GM20431 (cell line): Measurements from ENCODE around the gene GPR141.

ENCODE experiments used
- in situ Hi-C: fragments of 300-500 bp; cut with MseI, MboI; formaldehyde crosslinking; loops from one replicate; pipeline ENCODE4 v1.15.0; 2020; ENCODE audit warnings: low sequenced_read_pairs; ENCODE audit not compliant: unreplicated experiment

Gene GPR141, protein sequence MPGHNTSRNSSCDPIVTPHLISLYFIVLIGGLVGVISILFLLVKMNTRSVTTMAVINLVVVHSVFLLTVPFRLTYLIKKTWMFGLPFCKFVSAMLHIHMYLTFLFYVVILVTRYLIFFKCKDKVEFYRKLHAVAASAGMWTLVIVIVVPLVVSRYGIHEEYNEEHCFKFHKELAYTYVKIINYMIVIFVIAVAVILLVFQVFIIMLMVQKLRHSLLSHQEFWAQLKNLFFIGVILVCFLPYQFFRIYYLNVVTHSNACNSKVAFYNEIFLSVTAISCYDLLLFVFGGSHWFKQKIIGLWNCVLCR

DNA sequence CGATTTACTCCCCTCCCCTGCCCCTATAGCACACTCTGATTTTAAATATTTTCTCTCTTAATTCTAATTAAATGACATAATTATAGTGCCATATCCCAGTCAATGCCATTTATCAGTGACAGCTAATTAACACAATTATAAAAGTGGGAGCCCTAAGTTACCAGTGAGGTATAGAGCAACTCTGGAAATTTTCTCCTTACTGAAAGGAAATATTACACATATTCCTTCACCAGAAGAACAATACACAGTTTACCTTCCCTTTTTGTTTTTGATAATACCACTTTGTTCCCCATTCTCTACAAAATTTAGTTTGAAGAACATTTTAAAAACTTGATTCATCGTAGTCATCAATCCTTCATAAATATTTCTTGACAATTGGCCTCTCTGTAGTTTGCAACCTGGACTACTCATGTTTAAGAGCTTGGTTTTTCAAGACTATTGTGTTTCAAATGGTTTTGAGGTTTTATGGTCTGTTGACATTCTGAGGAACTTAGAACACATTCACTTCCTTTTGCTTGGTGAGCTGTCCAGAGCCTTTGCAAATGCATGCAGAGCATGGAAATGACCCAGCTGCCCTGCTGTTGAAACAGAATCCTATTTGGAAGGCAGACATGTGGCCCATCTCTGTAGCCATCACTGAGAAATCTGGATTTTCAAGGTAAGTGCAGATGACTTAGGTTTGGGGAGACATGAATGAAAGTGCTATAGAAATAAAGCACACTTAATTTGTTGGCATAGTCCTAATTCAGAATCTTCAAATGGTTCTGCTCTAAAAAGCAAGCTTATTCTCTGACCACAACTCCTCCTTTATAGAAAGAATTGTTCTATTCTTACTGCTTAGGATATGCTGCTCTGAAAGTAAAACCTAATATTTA is at the start of gene GPR141:
Gene GPR141, plus strand, starts transcription at position 521 of the 875 bp plus-strand sequence. CDS start 56,628 bp downstream, outside the sequence.
- in situ Hi-C loops: no loop called here

DNA sequence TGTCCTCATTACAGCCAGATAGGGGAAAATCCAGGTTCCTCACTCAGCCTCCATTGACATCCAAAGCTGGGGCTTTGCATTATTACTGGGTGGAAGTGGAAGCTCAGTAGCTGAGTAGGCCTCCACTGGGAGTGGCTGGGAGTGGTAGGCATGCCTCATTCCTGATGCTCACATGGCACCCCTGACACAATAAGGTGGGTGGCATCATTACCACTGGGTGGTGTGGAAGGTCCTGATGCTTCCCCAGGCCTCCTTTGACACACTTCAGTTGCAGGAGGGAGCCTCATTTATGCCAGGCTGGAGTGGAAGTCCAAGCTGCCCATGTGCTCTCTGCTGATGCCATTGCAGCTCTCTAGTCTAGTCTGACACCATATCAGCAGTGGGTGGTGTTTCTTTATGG is 48.2 kb upstream of the GPR141 start:
- in situ Hi-C loops: loop anchor here (25.0 kb wide), 1 partner anchor 202 kb away; the partner anchor contains the start of gene NME8

DNA sequence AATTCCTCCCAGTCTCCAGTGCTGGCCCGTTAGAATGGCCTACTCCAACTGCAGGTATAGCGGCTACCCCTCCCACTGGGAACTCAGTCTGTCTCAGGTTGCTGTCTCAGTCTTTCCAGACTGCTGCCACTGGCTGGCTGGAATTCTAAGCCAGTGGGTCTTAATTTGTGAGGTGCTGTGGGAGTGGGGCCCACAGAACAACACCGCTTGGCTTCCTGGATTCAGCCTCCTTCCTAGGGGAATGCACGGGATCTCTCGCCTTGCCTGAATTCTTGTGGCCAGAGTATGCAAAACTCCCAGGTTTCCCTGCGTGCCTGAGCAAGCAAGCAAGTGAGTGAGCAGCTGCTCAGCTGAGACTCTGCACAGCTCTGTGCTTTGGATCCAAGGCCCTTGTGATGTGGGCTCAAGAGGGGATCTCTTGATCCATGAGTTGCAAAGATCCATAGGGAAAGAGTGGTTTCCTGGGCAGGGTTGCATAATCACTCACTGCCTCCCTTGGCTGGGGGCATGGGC is 41.5 kb upstream of the GPR141 start:
- in situ Hi-C loops: loop anchor here (25.0 kb wide), 1 partner anchor 195 kb away; the partner anchor contains the start of gene NME8

DNA sequence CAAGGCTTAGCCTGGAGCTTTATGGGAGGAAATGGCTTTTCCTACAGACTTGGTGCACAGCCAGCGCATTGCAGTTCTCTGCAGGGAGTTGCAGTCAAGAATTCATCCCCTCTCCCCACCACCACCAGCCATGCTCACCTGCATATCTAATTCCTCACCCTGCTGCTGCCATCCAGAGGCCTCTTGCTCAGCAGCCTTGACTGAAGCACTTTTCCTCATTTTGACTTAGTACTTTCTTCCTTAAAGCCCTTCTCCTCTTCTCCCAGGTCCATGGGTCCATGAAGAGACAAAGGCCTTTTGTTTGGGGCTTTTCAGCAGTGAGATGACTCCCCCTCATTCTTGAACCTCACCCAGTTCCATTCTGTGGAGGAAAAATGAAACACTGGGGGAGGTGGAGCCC is 39.7 kb upstream of the GPR141 start:
- in situ Hi-C loops: loop anchor here (25.0 kb wide), 1 partner anchor 193 kb away; the partner anchor contains the start of gene NME8

DNA sequence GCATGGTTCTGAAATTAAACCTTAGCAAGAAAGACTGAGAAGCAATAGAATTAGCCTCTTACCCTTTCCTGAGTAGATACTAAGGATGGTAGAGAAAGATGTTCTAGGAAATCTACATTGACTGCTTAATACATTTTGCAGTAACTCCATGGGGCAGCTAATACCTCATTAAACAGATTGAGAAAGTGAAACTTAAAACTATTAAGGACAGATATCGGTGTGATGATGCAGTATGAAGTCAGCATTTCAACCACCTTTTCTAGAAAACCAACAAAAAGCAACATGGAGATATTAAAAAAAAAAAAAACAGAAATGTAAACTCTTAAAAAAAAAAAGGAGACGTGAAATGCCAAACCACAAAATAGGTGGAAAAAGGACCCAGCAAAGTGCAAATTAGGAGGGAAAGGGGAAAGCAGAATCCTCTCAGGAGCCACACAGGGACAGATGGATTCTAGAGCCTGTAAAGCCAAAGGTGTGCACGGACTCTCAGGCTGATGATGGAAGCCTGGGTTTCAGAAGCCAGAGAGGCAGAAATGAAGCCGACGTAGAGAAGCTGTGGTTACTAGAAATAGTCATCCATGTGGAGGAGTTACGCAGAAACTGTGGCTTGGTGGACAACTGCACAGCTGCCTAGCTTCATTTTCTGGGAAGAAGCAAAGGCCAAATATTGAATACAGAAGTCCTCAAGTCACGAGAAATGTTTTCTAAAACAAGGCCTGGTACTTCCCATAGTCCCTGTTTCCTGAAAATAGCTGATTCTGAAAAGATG is 38.1 kb upstream of the GPR141 start:
- in situ Hi-C loops: loop anchor here (25.0 kb wide), 1 partner anchor 192 kb away; the partner anchor contains the start of gene NME8

DNA sequence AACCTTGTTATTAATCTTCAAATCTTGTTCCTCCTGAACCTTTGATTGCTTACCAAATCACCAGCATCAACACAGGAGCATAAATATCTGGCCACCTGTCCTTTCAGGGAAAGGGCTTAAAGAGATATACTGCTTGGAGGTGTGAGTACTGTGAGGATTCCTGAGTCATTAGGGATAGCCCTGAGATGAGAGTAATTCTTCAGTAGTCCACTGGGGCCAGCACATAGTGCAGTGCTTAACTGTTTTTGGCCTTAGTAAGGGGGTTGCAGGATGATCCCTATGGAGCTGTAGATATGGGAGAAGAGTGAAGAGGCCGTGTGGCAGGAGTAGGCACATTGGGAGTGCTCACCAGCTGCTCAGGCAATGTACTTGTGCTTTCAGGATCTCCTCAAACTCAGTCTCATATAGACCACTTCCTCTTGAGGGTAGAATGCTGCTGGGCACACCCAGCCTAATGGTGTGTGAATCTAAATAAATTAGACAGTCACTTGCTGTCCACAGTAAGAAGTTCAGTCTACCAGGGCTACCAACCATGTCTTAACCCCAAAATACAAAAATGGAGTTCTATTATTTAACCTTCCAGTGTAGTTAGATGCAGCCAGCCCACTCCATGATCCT is 26.5 kb upstream of the GPR141 start:
- in situ Hi-C loops: no loop called here

DNA sequence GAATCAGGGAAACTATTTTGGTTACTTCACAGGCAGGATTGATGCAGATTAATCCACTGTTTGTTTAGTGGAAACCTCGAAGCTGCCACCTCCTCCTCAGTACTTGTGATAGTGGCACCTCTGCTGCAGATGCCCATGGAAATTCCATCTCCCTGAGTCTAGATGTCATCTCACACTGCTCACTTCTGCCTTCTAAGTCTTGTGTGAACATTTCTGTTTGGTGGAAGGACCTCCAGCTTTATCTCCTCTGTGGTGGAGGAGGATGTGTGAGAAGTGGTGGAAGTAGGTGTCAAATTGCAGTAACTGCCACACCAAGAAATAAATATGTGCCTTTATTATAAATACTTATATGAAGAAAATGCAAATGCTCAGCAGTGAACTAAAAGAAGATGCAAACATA is 25.8 kb upstream of the GPR141 start:
- in situ Hi-C loops: no loop called here

DNA sequence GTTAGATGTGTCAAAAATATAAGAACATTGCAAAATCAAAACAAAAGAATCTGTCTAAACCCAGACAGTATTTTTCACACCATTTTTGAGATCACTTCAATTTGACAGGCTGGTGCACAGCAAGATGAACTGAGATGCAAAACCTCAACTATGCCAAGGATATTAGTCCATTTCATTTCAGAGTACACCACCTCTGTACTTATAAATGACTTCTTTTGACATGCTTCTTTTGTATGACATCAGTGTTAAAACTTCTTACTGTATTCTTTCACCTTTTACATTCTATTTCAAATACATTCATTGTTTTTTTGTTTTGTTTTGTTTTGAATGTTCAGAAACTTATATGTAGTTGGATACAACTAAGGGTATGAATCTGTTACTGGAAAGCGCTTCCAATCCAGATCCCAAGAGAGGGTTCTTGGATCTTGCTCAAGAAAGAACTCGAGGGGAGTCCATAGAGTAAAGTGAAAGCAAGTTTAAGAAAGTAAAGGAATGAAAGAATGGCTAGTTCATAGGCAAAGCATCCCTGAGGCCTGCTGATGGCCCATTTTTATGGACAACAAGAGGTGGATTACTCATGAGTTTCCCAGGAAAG is 23.5 kb upstream of the GPR141 start:
- in situ Hi-C loops: no loop called here

DNA sequence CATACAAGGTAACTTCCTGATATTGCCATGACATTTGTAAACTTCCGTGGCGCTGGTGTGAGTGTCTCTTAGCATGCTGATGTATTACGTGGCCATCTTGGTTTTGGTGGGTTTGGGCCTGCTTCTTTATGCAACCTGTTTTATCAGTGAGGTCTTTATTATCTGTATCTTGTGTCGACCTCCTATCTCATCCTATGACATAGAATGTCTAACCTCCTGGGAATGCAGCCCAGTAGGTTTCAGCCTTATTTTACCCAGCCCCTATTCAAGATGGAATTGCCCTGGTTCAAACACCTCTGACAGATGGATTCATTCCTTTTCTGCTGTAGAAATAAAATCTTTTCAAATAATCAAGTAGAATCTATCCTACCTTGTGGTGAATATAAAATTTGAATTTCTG is 23.0 kb upstream of the GPR141 start:
- in situ Hi-C loops: no loop called here

DNA sequence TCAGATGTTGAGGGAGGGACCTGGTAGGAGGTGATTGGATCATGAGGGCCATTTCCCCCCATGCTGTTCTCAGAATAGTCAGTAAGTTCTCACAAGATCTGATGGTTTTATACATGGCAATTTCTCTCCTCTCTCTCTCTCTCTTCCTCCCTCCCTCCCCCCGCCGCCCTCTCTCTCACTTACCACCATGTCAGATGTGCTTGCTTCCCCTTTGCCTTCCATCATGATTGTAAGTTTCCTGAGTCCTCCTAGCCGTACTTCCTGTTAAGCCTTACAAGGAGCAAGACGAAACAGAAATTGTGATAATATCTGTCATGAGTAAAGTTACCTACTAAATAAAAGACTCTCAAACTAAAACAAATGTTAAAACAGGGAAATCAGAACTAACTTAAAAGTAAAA is 19.9 kb upstream of the GPR141 start:
- in situ Hi-C loops: no loop called here

DNA sequence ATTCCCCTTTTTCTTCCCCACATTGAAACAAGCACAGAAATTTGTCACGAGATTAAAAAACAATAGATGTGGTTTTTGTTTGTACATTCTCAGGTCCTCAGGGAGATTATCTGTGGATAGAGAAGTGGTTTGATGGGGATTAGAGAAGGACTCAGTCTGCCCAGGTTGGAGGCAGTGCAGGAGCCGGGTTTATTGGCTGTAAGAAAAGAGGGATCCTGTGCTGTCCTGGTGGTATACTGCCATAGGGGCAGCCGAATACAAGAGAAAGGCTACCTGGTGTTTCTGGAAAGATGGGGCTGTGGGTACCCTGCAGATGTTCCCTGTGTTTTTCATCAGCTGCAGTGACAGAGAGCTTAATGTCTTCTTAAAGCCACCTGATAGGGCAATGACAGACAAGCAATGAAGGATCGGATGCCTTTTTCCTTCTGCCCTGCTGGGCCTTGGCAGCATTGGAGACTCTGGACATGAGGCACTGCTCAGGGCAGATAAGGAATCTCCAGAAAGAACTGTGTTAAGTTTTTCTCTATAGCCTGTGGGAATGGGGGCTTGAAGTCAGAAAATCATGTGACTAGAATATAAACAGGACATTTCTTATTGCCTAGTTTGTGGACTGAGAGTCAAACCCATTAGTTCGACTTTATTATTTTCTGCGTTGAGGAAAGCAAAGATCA is 18.1 kb upstream of the GPR141 start:
- in situ Hi-C loops: no loop called here

DNA sequence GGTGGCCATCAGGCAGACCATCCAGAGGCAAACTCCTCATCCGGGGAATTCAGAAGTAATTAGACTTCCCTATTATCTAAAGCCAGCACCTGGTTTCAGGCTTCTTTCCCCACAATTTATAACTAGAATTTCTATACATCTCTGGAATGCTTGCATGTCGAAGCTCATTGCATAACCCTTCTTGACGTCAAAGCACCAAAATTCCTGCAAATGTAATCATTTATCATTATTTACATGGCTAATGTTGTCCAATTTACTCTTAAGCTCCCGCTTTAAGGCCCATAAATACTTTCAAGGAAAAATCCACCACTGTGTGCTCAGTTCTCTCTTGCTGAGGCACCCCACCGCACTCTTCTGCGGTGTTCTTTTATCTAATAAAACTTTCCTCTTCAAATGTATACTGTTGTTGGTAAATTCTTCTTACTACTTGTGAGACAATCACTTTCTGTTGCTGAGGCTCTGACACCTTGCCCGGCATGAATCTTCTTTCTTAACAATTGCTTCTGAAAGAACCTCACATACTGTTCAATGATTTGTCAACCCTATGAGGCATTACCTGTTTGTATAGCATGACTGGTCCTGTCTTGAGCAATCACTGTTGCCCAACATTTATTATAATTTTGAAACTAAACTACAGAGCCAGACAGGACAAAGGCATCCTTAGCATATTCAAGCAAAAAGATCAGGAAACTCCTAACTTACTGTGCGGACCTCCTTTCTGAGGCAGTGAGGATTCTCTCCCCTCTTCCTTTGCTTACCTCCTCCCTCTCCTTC is 17.4 kb upstream of the GPR141 start:
- in situ Hi-C loops: no loop called here

DNA sequence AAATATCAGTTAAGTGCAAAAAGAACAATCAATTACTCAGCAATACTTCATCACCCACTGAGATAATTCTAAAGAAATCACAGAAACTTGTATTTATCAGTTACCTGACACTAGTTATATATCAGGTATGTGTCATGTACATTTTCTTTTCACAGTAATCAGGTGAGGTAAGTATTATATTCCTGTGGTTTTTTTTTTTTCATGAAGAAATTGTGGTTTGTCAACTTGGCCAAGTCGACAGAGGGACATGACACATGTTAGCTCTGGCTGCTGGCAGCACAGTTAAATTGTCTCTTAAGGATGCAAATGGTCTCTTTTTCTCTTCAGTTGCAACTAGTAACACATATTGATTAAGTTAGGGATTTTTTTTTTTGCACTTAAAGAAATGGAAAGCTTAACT is 13.7 kb upstream of the GPR141 start:
- in situ Hi-C loops: no loop called here

DNA sequence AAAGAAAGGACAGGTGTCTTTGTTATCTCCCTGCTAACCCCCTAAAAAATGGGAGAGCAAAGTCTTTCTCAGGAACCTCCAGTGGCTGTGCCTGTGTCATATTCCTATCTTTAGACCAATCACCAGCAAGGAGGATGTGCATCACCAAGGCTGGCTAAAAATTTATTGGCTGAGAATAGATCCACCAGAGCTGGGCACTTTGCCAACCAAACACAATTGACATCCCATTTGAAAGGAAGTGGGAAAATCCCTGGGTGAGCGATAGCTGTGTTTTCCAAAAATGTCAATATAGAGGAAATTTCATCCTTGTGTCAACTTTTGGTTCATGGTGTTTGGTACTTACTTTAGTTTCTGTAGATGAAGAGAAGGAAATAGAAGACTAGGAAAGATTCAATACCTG is 13.1 kb upstream of the GPR141 start:
- in situ Hi-C loops: no loop called here

DNA sequence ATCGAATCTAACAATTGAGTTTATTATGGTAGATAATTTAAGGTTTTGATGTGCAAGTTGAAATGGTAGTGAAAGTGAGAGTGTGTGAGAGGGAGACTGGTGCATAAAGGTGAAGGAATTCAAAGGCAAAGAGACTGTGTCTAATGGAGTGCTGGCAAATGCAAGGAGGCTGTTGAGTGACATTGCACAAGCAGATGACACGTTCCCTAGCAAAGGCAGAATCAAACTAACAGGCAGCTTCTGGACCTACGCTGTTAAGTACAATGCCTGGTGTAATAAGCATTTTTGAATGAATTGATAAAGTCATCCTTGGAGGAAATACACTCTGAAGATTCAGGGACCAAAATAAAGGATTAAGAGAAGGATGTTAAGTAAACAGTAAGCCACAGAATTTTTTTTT is 11.7 kb upstream of the GPR141 start:
- in situ Hi-C loops: no loop called here

DNA sequence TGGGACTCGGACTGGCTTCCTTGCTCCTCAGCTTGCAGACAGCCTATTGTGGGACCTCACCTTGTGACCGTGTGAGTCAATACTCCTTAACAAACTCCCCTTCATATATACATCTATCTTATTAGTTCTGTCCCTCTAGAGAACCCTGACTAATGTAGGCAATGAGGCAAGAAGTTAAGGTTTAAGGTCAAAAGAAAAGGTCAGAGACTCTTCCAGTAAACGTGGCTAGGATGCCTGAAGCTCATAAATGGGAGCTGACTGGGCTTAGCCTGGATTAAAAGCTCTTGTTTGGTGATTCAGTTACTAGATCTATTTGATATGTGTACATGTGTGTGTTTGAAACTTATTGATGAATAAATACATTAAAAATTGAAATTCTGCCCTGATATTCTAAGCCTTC is 10.6 kb upstream of the GPR141 start:
- in situ Hi-C loops: no loop called here

DNA sequence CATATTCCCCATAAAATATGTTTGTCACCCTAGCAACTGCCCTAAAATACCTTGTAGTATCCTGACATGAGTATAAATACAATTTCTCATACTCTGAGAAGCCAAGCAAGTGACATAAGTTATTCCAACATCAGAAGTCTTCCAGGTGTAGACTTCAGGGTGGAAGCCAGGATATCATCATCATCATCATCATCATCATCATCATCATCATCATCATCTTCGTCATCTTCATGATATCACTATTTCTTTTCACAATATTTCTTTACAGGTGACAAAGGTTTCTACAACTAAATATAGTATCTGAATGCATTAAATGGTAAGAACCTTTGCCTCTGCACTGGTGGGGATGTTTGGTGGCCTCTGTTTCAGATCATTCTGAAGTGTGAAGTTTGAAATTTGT is 10.0 kb upstream of the GPR141 start:
- in situ Hi-C loops: no loop called here

DNA sequence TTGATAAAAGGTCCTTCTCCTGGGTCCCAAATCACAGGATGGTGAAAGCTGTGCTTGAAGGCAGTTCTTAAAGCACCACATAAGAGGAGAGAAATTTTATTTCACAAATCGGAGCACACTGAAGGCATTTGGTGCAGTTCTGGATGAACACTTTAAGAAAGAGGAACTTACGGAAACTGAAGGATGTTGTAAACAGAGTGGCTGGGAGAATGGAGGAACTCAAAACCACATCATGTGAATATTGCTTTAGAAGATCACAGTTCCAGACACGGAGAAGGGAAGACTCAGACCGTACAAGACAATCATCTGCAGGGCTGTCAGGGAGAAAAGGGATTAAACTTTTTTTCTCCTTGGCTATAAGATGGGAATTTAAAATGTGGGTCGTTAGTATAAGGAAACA is 9.0 kb upstream of the GPR141 start:
- in situ Hi-C loops: no loop called here
